Nephron (organoid): ENCODE results near the gene CNOT10.

Experiments
- H3K27ac Mint-ChIP-seq, 3 experiments: 2 replicates each; pipeline ENCODE4 v1.8.0; 2020; ENCODE audit warnings: mixed read lengths in 3 of 3, mild to moderate bottlenecking in 2 of 3, moderate library complexity in 1 of 3
- H3K27me3 Mint-ChIP-seq: 2 replicates; pipeline ENCODE4 v1.8.0; 2021; ENCODE audit warnings: low read depth, mild to moderate bottlenecking, moderate library complexity, mixed read lengths
- H3K36me3 Mint-ChIP-seq: 2 replicates; pipeline ENCODE4 v1.8.0; 2020; ENCODE audit warnings: low read depth, mixed read lengths
- H3K4me1 Mint-ChIP-seq: 2 replicates; pipeline ENCODE4 v1.8.0; 2020; ENCODE audit warnings: mixed read lengths
- H3K4me3 Mint-ChIP-seq, 3 experiments: 2 replicates each; pipeline ENCODE4 v1.8.0; 2020; ENCODE audit warnings: mild to moderate bottlenecking in 3 of 3, mixed read lengths in 3 of 3, moderate library complexity in 2 of 3
- H3K9me3 Mint-ChIP-seq: 2 replicates; pipeline ENCODE4 v1.8.0; 2020; ENCODE audit warnings: mixed read lengths
- CTCF ChIP-seq, 3 experiments: fragments of 200-600 bp; sonication (generic); IDR thresholded peaks; one replicate each; pipeline ENCODE4 v1.5.0; 2021; ENCODE audit warnings: antibody characterized with exemption in 3 of 3; ENCODE audit not compliant: unreplicated experiment in 3 of 3

The CNOT10 gene

GRCh38 chr3:32706348-32707025 is 21.5 kb downstream of the CNOT10 start:
- no peak for TF ChIP-seq CTCF (IDR thresholded peaks at IDR 0.05; ENCODE audit: unreplicated experiment in 3 of 3)
- peaks cover 47% of the 10 kb centered on the region for H3K36me3 Mint-ChIP-seq

DNA sequence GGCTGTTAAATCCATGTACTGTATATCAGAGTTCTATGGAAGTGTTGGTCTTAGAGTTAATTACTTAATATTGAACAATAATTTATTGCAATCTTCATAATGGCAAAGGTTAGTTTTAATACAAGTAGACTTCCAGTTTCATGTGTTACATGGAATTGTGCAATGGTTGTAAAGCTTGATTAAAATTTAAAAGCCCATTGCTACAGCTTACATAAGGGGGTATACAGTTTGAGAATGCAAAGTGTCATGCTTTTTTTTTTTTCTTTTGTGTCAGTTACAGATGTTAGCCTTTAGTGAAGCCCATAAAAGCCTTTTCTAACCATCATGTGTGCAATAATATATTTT is 22.0 kb downstream of the CNOT10 start:
- Mint-ChIP-seq H3K4me3 (no peak overlapping the region), H3K36me3 (peaks cover 50% of the 10 kb centered on the region), H3K4me1 (peaks cover 14% of the 10 kb centered on the region), H3K27me3 (no peaks in the 10 kb centered on the region), H3K27ac (no peak overlapping the region), H3K9me3 (no peaks in the 10 kb centered on the region)
- TF ChIP-seq CTCF (IDR thresholded peaks at IDR 0.05; ENCODE audit: unreplicated experiment in 3 of 3), result no peak

More at GRCh38 chr3:32706348-32707025, 21.5 kb downstream of the CNOT10 start:
- no peaks in the 10 kb centered on the region for H3K27me3 Mint-ChIP-seq
- no peak overlapping the region for H3K4me3 Mint-ChIP-seq
- no peak overlapping the region for H3K27ac Mint-ChIP-seq
- H3K4me1 Mint-ChIP-seq, result peaks cover 14% of the 10 kb centered on the region
- H3K9me3 Mint-ChIP-seq, result no peaks in the 10 kb centered on the region

GRCh38 chr3:32708672-32709283 is 23.8 kb downstream of the CNOT10 start:
- Mint-ChIP-seq H3K36me3 (peaks cover 57% of the 10 kb centered on the region), H3K27ac (no peak overlapping the region), H3K4me1 (peaks cover 8% of the 10 kb centered on the region), H3K27me3 (no peaks in the 10 kb centered on the region), H3K4me3 (no peak overlapping the region), H3K9me3 (no peaks in the 10 kb centered on the region)
- no peak for TF ChIP-seq CTCF (IDR thresholded peaks at IDR 0.05; ENCODE audit: unreplicated experiment in 3 of 3)

GRCh38 chr3:32709346-32709745 is 24.4 kb downstream of the CNOT10 start:
- Mint-ChIP-seq H3K27ac (no peak overlapping the region), H3K9me3 (no peaks in the 10 kb centered on the region), H3K4me1 (peaks cover 8% of the 10 kb centered on the region), H3K4me3 (no peak overlapping the region), H3K27me3 (no peaks in the 10 kb centered on the region), H3K36me3 (peaks cover 60% of the 10 kb centered on the region)
- no peak for TF ChIP-seq CTCF (IDR thresholded peaks at IDR 0.05; ENCODE audit: unreplicated experiment in 3 of 3)

DNA sequence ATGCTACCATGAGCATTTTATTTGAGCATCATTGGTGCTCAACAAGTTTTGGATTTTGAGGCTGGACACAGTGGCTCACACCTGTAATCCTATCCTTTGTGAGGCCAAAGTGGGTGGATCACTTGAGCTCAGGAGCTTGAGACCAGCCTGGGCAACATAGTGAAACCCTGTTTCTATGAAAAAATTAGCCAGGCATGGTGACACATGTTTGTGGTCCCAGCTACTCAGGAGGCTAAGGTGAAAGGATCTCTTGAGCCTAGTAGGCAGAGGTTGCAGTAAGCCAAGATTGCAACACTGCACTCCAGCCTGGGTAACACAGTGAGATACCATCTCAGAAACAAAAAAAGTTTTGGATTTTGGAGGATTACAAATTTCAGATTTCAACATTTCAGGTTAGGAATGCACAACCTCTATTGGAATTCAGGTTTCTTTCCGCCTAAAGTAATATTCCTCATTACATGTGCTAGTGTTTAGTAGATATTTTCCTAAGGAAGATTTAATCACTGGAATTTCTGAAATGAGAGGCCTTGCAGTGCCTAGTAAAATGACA is 27.6 kb downstream of the CNOT10 start:
- no peaks in the 10 kb centered on the region for H3K9me3 Mint-ChIP-seq
- TF ChIP-seq CTCF (IDR thresholded peaks at IDR 0.05; ENCODE audit: unreplicated experiment in 3 of 3), result no peak
- no peak overlapping the region for H3K27ac Mint-ChIP-seq
- no peak overlapping the region for H3K4me3 Mint-ChIP-seq
- H3K27me3 Mint-ChIP-seq, result no peaks in the 10 kb centered on the region
- H3K4me1 Mint-ChIP-seq, result peaks cover 8% of the 10 kb centered on the region
- peaks cover 75% of the 10 kb centered on the region for H3K36me3 Mint-ChIP-seq

GRCh38 chr3:32713181-32713580 is 28.2 kb downstream of the CNOT10 start:
- no peak for TF ChIP-seq CTCF (IDR thresholded peaks at IDR 0.05; ENCODE audit: unreplicated experiment in 3 of 3)

More at GRCh38 chr3:32713181-32713580, 28.2 kb downstream of the CNOT10 start:
- Mint-ChIP-seq H3K9me3 (no peaks in the 10 kb centered on the region), H3K4me3 (no peak overlapping the region), H3K36me3 (peaks cover 77% of the 10 kb centered on the region), H3K27ac (no peak overlapping the region), H3K4me1 (peaks cover 8% of the 10 kb centered on the region), H3K27me3 (no peaks in the 10 kb centered on the region)
